ENCODE data around the gene PAQR9. TPM values are rescaled to one million over a fixed set of nuclear protein-coding genes. Genes with fewer than 3 reads are reported as not detected.

PAQR9 gene
- polyA plus RNA-seq, 1 donor (not counting 4 experiments of a cell fraction or from before 2014, with no cell fraction given): not detected

GRCh38 chr3:142968319-142969025, 5.0 kb upstream of the PAQR9 start:
- dilution Hi-C loops (cut with MboI; ENCODE audit: extremely low pct_ligation_motif_present, low sequenced_read_pairs): no loop called here
- Histone ChIP-seq H3K9me3 (ENCODE audit: control insufficient read depth, low read depth, low read length) (no peaks in the 10 kb centered on the region), H4K20me1 (ENCODE audit: control insufficient read depth, extremely low read depth, insufficient read depth, low read length) (no peaks in the 10 kb centered on the region), H3K27ac (ENCODE audit: control insufficient read depth, insufficient read depth, low read length) (no peak overlapping the region), H3K79me2 (ENCODE audit: control insufficient read depth, insufficient read depth, low read length) (no peaks in the 10 kb centered on the region), H3K4me2 (ENCODE audit: control insufficient read depth, extremely low read depth, insufficient read depth, low read depth, low read length) (no peak overlapping the region), H3K9me1 (ENCODE audit: control insufficient read depth, extremely low read depth, insufficient read depth, low read length) (no peaks in the 10 kb centered on the region), H3K9ac (ENCODE audit: control insufficient read depth, extremely low read depth, insufficient read depth, low read length) (no peak overlapping the region), H3K27me3 (ENCODE audit: control insufficient read depth, extremely low read depth, insufficient read depth, low read length) (peaks cover 17% of the 10 kb centered on the region), H3K4me1 (ENCODE audit: control insufficient read depth, extremely low read depth, insufficient read depth, low read length) (peaks cover 2% of the 10 kb centered on the region), H3K36me3 (ENCODE audit: control insufficient read depth in 2 of 2, extremely low read depth in 1 of 2, insufficient read depth in 2 of 2, low read length in 2 of 2) (no peaks in the 10 kb centered on the region), H2AFZ (ENCODE audit: control insufficient read depth, low read length) (no peak overlapping the region), H3K4me3 (ENCODE audit: control insufficient read depth in 2 of 3, extremely low read depth in 1 of 3, insufficient read depth in 2 of 3, low read depth in 1 of 3, low read length in 3 of 3) (no peak overlapping the region)
- FAIRE-seq (no peak), DNase-seq (ENCODE audit: low read depth, low spot score) (no peak)
- TF ChIP-seq CTCF (optimal IDR thresholded peaks at IDR 0.05 in 1 of 3, IDR thresholded peaks at IDR 0.05 in 1 of 3, conservative IDR thresholded peaks at IDR 0.05 in 1 of 3; ENCODE audit: extremely low read depth in 1 of 3, insufficient read depth in 2 of 3, low read length in 3 of 3) (no peak), EZH2 (IDR thresholded peaks at IDR 0.05; ENCODE audit: low read length) (no peak)

DNA sequence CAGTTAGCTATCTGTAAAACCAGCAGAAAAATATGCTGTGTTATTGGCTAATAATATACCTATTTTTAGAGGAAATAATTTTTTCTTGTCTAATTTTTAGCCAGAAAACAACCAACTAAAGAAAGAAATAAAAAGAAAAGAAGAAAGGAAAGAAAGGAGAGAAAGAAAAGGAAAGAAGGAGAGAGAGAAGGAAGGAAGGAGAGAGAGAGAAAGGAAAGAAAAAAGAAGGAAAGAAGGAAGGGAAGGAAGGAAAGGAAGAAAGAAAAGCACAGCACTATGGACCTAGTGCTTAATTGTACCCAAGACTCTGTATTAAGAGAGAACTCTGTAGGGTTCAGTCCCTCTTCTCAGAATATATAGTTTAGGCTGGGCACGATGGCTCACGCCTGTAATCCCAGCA, 3.3 kb upstream of the PAQR9 start:
- dilution Hi-C loops (cut with MboI; ENCODE audit: extremely low pct_ligation_motif_present, low sequenced_read_pairs): no loop called here
- Histone ChIP-seq H3K79me2 (ENCODE audit: control insufficient read depth, insufficient read depth, low read length) (no peaks in the 10 kb centered on the region), H3K9me3 (ENCODE audit: control insufficient read depth, low read depth, low read length) (no peaks in the 10 kb centered on the region), H3K27ac (ENCODE audit: control insufficient read depth, insufficient read depth, low read length) (no peak overlapping the region), H3K4me2 (ENCODE audit: control insufficient read depth, extremely low read depth, insufficient read depth, low read depth, low read length) (no peak overlapping the region), H2AFZ (ENCODE audit: control insufficient read depth, low read length) (no peak overlapping the region), H3K9me1 (ENCODE audit: control insufficient read depth, extremely low read depth, insufficient read depth, low read length) (no peaks in the 10 kb centered on the region), H3K27me3 (ENCODE audit: control insufficient read depth, extremely low read depth, insufficient read depth, low read length) (peaks cover 32% of the 10 kb centered on the region), H3K4me3 (ENCODE audit: control insufficient read depth in 2 of 3, extremely low read depth in 1 of 3, insufficient read depth in 2 of 3, low read depth in 1 of 3, low read length in 3 of 3) (no peak overlapping the region), H4K20me1 (ENCODE audit: control insufficient read depth, extremely low read depth, insufficient read depth, low read length) (no peaks in the 10 kb centered on the region), H3K9ac (ENCODE audit: control insufficient read depth, extremely low read depth, insufficient read depth, low read length) (no peak overlapping the region), H3K4me1 (ENCODE audit: control insufficient read depth, extremely low read depth, insufficient read depth, low read length) (peaks cover 2% of the 10 kb centered on the region), H3K36me3 (ENCODE audit: control insufficient read depth in 2 of 2, extremely low read depth in 1 of 2, insufficient read depth in 2 of 2, low read length in 2 of 2) (no peaks in the 10 kb centered on the region)
- FAIRE-seq (no peak), DNase-seq (ENCODE audit: low read depth, low spot score) (no peak)
- no peak for TF ChIP-seq CTCF (optimal IDR thresholded peaks at IDR 0.05 in 1 of 3, IDR thresholded peaks at IDR 0.05 in 1 of 3, conservative IDR thresholded peaks at IDR 0.05 in 1 of 3; ENCODE audit: extremely low read depth in 1 of 3, insufficient read depth in 2 of 3, low read length in 3 of 3)
- TF ChIP-seq EZH2 (IDR thresholded peaks at IDR 0.05; ENCODE audit: low read length): no peak

Data from keratinocyte (primary cell).